ENCODE results near the gene GMPR.
A peak's percentile ranks its signal among the peaks of the same experiment; 100 is the strongest.
"Not testable (repeated sequence)": the region's sequence is repeated elsewhere in the genome, so short reads cannot be mapped to it uniquely, and the experiment has no call there.

The GMPR gene

GRCh38 chr6:16260602-16261001 lies 22.2 kb downstream of the GMPR start:
- not testable (repeated sequence) for H3K9me3 Mint-ChIP-seq; H3K27me3 Mint-ChIP-seq; H3K4me3 Mint-ChIP-seq; DNase-seq; ATAC-seq (replicated peaks); H3K36me3 Mint-ChIP-seq (ENCODE audit: insufficient read depth); H3K27ac Mint-ChIP-seq; H3K4me1 Mint-ChIP-seq (ENCODE audit: low read depth in 2 of 2)

- not testable (repeated sequence) for H3K9me3 Mint-ChIP-seq; H3K27me3 Mint-ChIP-seq; H3K27ac Mint-ChIP-seq; ATAC-seq (replicated peaks); H3K4me1 Mint-ChIP-seq (ENCODE audit: low read depth in 2 of 2); H3K36me3 Mint-ChIP-seq (ENCODE audit: insufficient read depth); DNase-seq; H3K4me3 Mint-ChIP-seq
These were observed 24.4 kb downstream of the GMPR start for GRCh38 chr6:16262773-16263172.

GRCh38 chr6:16263464-16264099 lies 25.2 kb downstream of the GMPR start:
- not testable (repeated sequence) for H3K4me3 Mint-ChIP-seq; H3K4me1 Mint-ChIP-seq (ENCODE audit: low read depth in 2 of 2); H3K36me3 Mint-ChIP-seq (ENCODE audit: insufficient read depth); ATAC-seq (replicated peaks); H3K27ac Mint-ChIP-seq; DNase-seq; H3K9me3 Mint-ChIP-seq; H3K27me3 Mint-ChIP-seq

- Mint-ChIP-seq H3K36me3 (ENCODE audit: insufficient read depth) (no peaks in the 10 kb centered on the region), H3K27ac (no peak overlapping the region), H3K9me3 (no peaks in the 10 kb centered on the region), H3K27me3 (peaks cover 0 to under 1% of the 10 kb centered on the region in 2 donors), H3K4me3 (no peak overlapping the region), H3K4me1 (ENCODE audit: low read depth in 2 of 2) (no peaks in the 10 kb centered on the region)
- ATAC-seq (replicated peaks) (no peak), DNase-seq (no peak)
These were observed 26.4 kb downstream of the GMPR start for GRCh38 chr6:16264785-16265184.

GRCh38 chr6:16265351-16266341 lies 27.3 kb downstream of the GMPR start:
- no peaks in the 10 kb centered on the region for H3K9me3 Mint-ChIP-seq
- no peak overlapping the region for H3K4me3 Mint-ChIP-seq
- ATAC-seq (replicated peaks), result no peak
- H3K4me1 Mint-ChIP-seq (ENCODE audit: low read depth in 2 of 2), result no peaks in the 10 kb centered on the region
- H3K27ac Mint-ChIP-seq, result no peak overlapping the region
- H3K27me3 Mint-ChIP-seq, result peaks cover 0 to 8% of the 10 kb centered on the region in 2 donors
- no peaks in the 10 kb centered on the region for H3K36me3 Mint-ChIP-seq (ENCODE audit: insufficient read depth)
- no peak for DNase-seq

GRCh38 chr6:16267428-16268263 lies 29.3 kb downstream of the GMPR start:
- Mint-ChIP-seq H3K27ac (peak overlapping the region in 1 of 2 donors; percentile 46), H3K36me3 (ENCODE audit: insufficient read depth) (no peaks in the 10 kb centered on the region), H3K4me3 (no peak overlapping the region), H3K27me3 (peaks cover 0 to 8% of the 10 kb centered on the region in 2 donors), H3K9me3 (no peaks in the 10 kb centered on the region), H3K4me1 (ENCODE audit: low read depth in 2 of 2) (no peaks in the 10 kb centered on the region)
- no peak for ATAC-seq (replicated peaks)
- no peak for DNase-seq

GRCh38 chr6:16269442-16270070 lies 31.2 kb downstream of the GMPR start:
- H3K9me3 Mint-ChIP-seq; H3K4me3 Mint-ChIP-seq; H3K4me1 Mint-ChIP-seq (ENCODE audit: low read depth in 2 of 2); H3K27me3 Mint-ChIP-seq; H3K36me3 Mint-ChIP-seq (ENCODE audit: insufficient read depth); H3K27ac Mint-ChIP-seq; ATAC-seq (replicated peaks); DNase-seq: not testable (repeated sequence)

- Mint-ChIP-seq H3K36me3 (ENCODE audit: insufficient read depth) (no peaks in the 10 kb centered on the region), H3K4me3 (no peak overlapping the region), H3K27ac (no peak overlapping the region), H3K4me1 (ENCODE audit: low read depth in 2 of 2) (no peaks in the 10 kb centered on the region), H3K9me3 (no peaks in the 10 kb centered on the region), H3K27me3 (peaks cover 0 to 8% of the 10 kb centered on the region in 2 donors)
- no peak for DNase-seq
- no peak for ATAC-seq (replicated peaks)
These were observed 31.9 kb downstream of the GMPR start for GRCh38 chr6:16270178-16270794.

GRCh38 chr6:16271428-16271827 lies 33.0 kb downstream of the GMPR start:
- Mint-ChIP-seq H3K27ac (no peak overlapping the region), H3K27me3 (peaks cover 0 to 8% of the 10 kb centered on the region in 2 donors), H3K4me1 (ENCODE audit: low read depth in 2 of 2) (no peaks in the 10 kb centered on the region), H3K36me3 (ENCODE audit: insufficient read depth) (no peaks in the 10 kb centered on the region), H3K4me3 (no peak overlapping the region), H3K9me3 (no peaks in the 10 kb centered on the region)
- no peak for DNase-seq
- ATAC-seq (replicated peaks), result no peak

- no peak overlapping the region for H3K27ac Mint-ChIP-seq
- ATAC-seq (replicated peaks) (no peak), DNase-seq (no peak)
- H3K27me3 Mint-ChIP-seq, result peaks cover 2 to 8% of the 10 kb centered on the region in 2 donors
- no peak overlapping the region for H3K4me3 Mint-ChIP-seq
- H3K9me3 Mint-ChIP-seq, result no peaks in the 10 kb centered on the region
- H3K4me1 Mint-ChIP-seq (ENCODE audit: low read depth in 2 of 2), result no peaks in the 10 kb centered on the region
- no peaks in the 10 kb centered on the region for H3K36me3 Mint-ChIP-seq (ENCODE audit: insufficient read depth)
These were observed 33.8 kb downstream of the GMPR start for GRCh38 chr6:16272201-16272600.

- no peak overlapping the region for H3K4me3 Mint-ChIP-seq
- H3K36me3 Mint-ChIP-seq (ENCODE audit: insufficient read depth), result no peaks in the 10 kb centered on the region
- ATAC-seq (replicated peaks) (no peak), DNase-seq (no peak)
- H3K9me3 Mint-ChIP-seq, result no peaks in the 10 kb centered on the region
- no peaks in the 10 kb centered on the region for H3K4me1 Mint-ChIP-seq (ENCODE audit: low read depth in 2 of 2)
- peaks cover 8 to 12% of the 10 kb centered on the region in 2 donors for H3K27me3 Mint-ChIP-seq
- H3K27ac Mint-ChIP-seq, result no peak overlapping the region
These were observed 34.9 kb downstream of the GMPR start for GRCh38 chr6:16273256-16273655.

- peaks cover 8 to 13% of the 10 kb centered on the region in 2 donors for H3K27me3 Mint-ChIP-seq
- H3K4me3 Mint-ChIP-seq, result no peak overlapping the region
- no peaks in the 10 kb centered on the region for H3K4me1 Mint-ChIP-seq (ENCODE audit: low read depth in 2 of 2)
- H3K36me3 Mint-ChIP-seq (ENCODE audit: insufficient read depth), result no peaks in the 10 kb centered on the region
- DNase-seq, result no peak
- ATAC-seq (replicated peaks), result no peak
- no peak overlapping the region for H3K27ac Mint-ChIP-seq
- H3K9me3 Mint-ChIP-seq, result no peaks in the 10 kb centered on the region
These were observed 36.1 kb downstream of the GMPR start for GRCh38 chr6:16274483-16274882.

All from effector memory CD8-positive, alpha-beta T cell (primary cell).